Natural killer cell (primary cell): ENCODE measurements around the gene CDK3. TPM values are rescaled to one million over a fixed set of nuclear protein-coding genes. Genes with fewer than 3 reads are reported as not detected.

Source experiments
- ATAC-seq, 3 donors: fragments of 150-1000 bp in 2 of 3; fragments of 200-7000 bp in 1 of 3; cut with Tn5 transposase; 1 replicate in 1 of 3; 2 replicates in 2 of 3; pipeline ENCODE4 v1.10.0; 2021; ENCODE audit warnings: mild to moderate bottlenecking in 2 of 3, moderate library complexity in 2 of 3
- DNase-seq, 2 donors: peaks; one replicate each; pipeline versions ENCODE4 v3.0.0 to v3.0.0-alpha.2; 2013 to 2021; ENCODE audit warnings: mixed read lengths in 1 of 2
- H3K27ac ChIP-seq: one replicate; pipeline ENCODE4 v1.5.1; 2013; ENCODE audit warnings: mild to moderate bottlenecking, low read length
- H3K27me3 ChIP-seq: one replicate; pipeline ENCODE4 v1.6.1; 2013; ENCODE audit warnings: low read length; ENCODE audit not compliant: control insufficient read depth, insufficient read depth
- H3K36me3 ChIP-seq: one replicate; pipeline ENCODE4 v1.6.1; 2013; ENCODE audit warnings: low read length; ENCODE audit not compliant: control insufficient read depth, insufficient read depth
- H3K4me1 ChIP-seq: one replicate; pipeline ENCODE4 v1.6.1; 2013; ENCODE audit warnings: low read length; ENCODE audit not compliant: control insufficient read depth, insufficient read depth
- H3K4me3 ChIP-seq: one replicate; pipeline ENCODE4 v1.5.1; 2013; ENCODE audit warnings: low read length
- H3K9me3 ChIP-seq: one replicate; pipeline ENCODE4 v1.6.1; 2013; ENCODE audit warnings: low read length; ENCODE audit not compliant: control insufficient read depth, insufficient read depth
- H3K27ac Mint-ChIP-seq, 2 donors: one replicate each; pipeline ENCODE4 v1.8.0; 2022; ENCODE audit warnings: mild to moderate bottlenecking in 2 of 2, mixed read lengths in 2 of 2, moderate library complexity in 1 of 2
- H3K27me3 Mint-ChIP-seq, 2 donors: one replicate each; pipeline ENCODE4 v1.8.0; 2022; ENCODE audit warnings: low read depth in 2 of 2, mixed read lengths in 2 of 2
- H3K36me3 Mint-ChIP-seq: one replicate; pipeline ENCODE4 v1.8.0; 2022; ENCODE audit warnings: mixed read lengths
- H3K4me1 Mint-ChIP-seq, 2 donors: one replicate each; pipeline ENCODE4 v1.8.0; 2022; ENCODE audit warnings: mixed read lengths in 2 of 2
- H3K4me3 Mint-ChIP-seq: one replicate; pipeline ENCODE4 v1.8.0; 2022; ENCODE audit warnings: mild to moderate bottlenecking, moderate library complexity, mixed read lengths
- H3K9me3 Mint-ChIP-seq, 2 donors: one replicate each; pipeline ENCODE4 v1.8.0; 2022; ENCODE audit warnings: mixed read lengths in 2 of 2
- CTCF ChIP-seq: fragments of 200-600 bp; IDR thresholded peaks from one replicate; pipeline ENCODE4 v1.8.0; 2022; ENCODE audit warnings: antibody characterized with exemption
- WGBS: methylation state at CpG from one replicate; pipeline ENCODE4 v1.1.7; 2013; ENCODE audit warnings: missing lambda C conversion rate; ENCODE audit not compliant: insufficient coverage; 5-methylcytosine and 5-hydroxymethylcytosine counted together
- intact Hi-C: fragments of 100-400 bp; cut with micrococcal nuclease; formaldehyde crosslinking; loops from one replicate; pipeline ENCODE4 v1.14.2; 2022
- total RNA-seq, 4 donors: library from RNA; stranded (reverse); fragments of 120-200 nt in 1 of 4; gene quantifications; one replicate each; pipeline versions ENCODE4 v1.2.3 to v1.2.4, GENCODE V29; 2013 to 2022

The CDK3 gene
- total RNA-seq, 3 donors from 2014 or later (not counting 1 experiment from before 2014, with no cell fraction given) = 5.5 to 13.6 (median 13.5) TPM

- no peak overlapping the region for H3K4me3 Mint-ChIP-seq
- Histone ChIP-seq H3K36me3 (peaks cover 2% of the 10 kb centered on the region), H3K27me3 (no peaks in the 10 kb centered on the region), H3K9me3 (no peaks in the 10 kb centered on the region), H3K4me3 (no peak overlapping the region), H3K27ac (no peak overlapping the region), H3K4me1 (no peaks in the 10 kb centered on the region)
- no peaks in the 10 kb centered on the region for H3K36me3 Mint-ChIP-seq
- peak; percentile 65 for TF ChIP-seq CTCF
- H3K9me3 Mint-ChIP-seq = no peaks in the 10 kb centered on the region
- ATAC-seq = peak in 2 of 3 donors; percentile 66
- H3K27ac Mint-ChIP-seq = peak overlapping the region; percentile 7 to 36
- no peaks in the 10 kb centered on the region for H3K4me1 Mint-ChIP-seq
- peak; percentile 60 to 83 for DNase-seq
- WGBS = 62% methylated on average over 16 of the region's 16 CpGs
- no peaks in the 10 kb centered on the region for H3K27me3 Mint-ChIP-seq
- intact Hi-C loops = loop anchor here (1.0 kb wide), 1 partner anchor 100 kb away; no protein-coding TSS in a partner anchor
Measured at GRCh38 chr17:76005263-76006149, 4.9 kb downstream of the CDK3 start.

GRCh38 chr17:76007131-76007849, 6.6 kb downstream of the CDK3 start:
- intact Hi-C loops = no loop called here
- Histone ChIP-seq H3K4me1 (no peaks in the 10 kb centered on the region), H3K4me3 (no peak overlapping the region), H3K36me3 (no peaks in the 10 kb centered on the region), H3K27ac (no peak overlapping the region), H3K27me3 (no peaks in the 10 kb centered on the region), H3K9me3 (no peaks in the 10 kb centered on the region)
- H3K4me1 Mint-ChIP-seq = no peaks in the 10 kb centered on the region
- no peak overlapping the region for H3K27ac Mint-ChIP-seq
- H3K27me3 Mint-ChIP-seq = no peaks in the 10 kb centered on the region
- no peak for TF ChIP-seq CTCF
- H3K4me3 Mint-ChIP-seq = no peak overlapping the region
- H3K9me3 Mint-ChIP-seq = no peaks in the 10 kb centered on the region
- WGBS = 95% methylated on average over 39 of the region's 39 CpGs
- ATAC-seq (no peak), DNase-seq (no peak)
- no peaks in the 10 kb centered on the region for H3K36me3 Mint-ChIP-seq

GRCh38 chr17:76007850-76008165, 7.2 kb downstream of the CDK3 start:
- H3K9me3 ChIP-seq = no peaks in the 10 kb centered on the region
- no peaks in the 10 kb centered on the region for H3K36me3 Mint-ChIP-seq
- no peak overlapping the region for H3K4me3 Mint-ChIP-seq
- intact Hi-C loops = no loop called here
- no peaks in the 10 kb centered on the region for H3K4me1 ChIP-seq
- no peaks in the 10 kb centered on the region for H3K4me1 Mint-ChIP-seq
- DNase-seq (no peak), ATAC-seq (no peak)
- H3K9me3 Mint-ChIP-seq = no peaks in the 10 kb centered on the region
- no peaks in the 10 kb centered on the region for H3K27me3 Mint-ChIP-seq
- no peaks in the 10 kb centered on the region for H3K27me3 ChIP-seq
- H3K27ac Mint-ChIP-seq = no peak overlapping the region
- 95% methylated on average over 16 of the region's 16 CpGs for WGBS
- no peak overlapping the region for H3K27ac ChIP-seq
- no peaks in the 10 kb centered on the region for H3K36me3 ChIP-seq
- H3K4me3 ChIP-seq = no peak overlapping the region
- TF ChIP-seq CTCF = no peak
